ENCODE data around the gene TGM5.

- TF ChIP-seq CTCF (IDR thresholded peaks at IDR 0.05; ENCODE audit: poor library complexity) (no peak), EZH2phosphoT487 (IDR thresholded peaks at IDR 0.05; ENCODE audit: low read depth, severe bottlenecking, unreplicated experiment) (no peak)
Observed at GRCh38 chr15:43251871-43252250, 14.9 kb downstream of the TGM5 start.

All from hepatocyte (in vitro differentiated cells).